Measurements from ENCODE around the gene PAWR. TPM values are rescaled to one million over a fixed set of nuclear protein-coding genes. Genes with fewer than 3 reads are reported as not detected.

PAWR gene
- total RNA-seq, 2 donors from 2014 or later = 46.4 to 58.7 TPM

GRCh38 chr12:79662046-79662811, 28.5 kb downstream of the PAWR start:
- Histone ChIP-seq H3K27ac (no peak overlapping the region), H3K4me3 (no peak overlapping the region), H3K27me3 (replicated peaks; ENCODE audit: insufficient read depth) (no peaks in the 10 kb centered on the region), H3K36me3 (no peaks in the 10 kb centered on the region), H3K4me1 (replicated peaks) (no peaks in the 10 kb centered on the region), H3K9me3 (no peaks in the 10 kb centered on the region)
- TF ChIP-seq POLR2AphosphoS5 (IDR thresholded peaks at IDR 0.05) (no peak), POLR2A (IDR thresholded peaks at IDR 0.05) (no peak)
- TF ChIP-seq, protein P1, sequence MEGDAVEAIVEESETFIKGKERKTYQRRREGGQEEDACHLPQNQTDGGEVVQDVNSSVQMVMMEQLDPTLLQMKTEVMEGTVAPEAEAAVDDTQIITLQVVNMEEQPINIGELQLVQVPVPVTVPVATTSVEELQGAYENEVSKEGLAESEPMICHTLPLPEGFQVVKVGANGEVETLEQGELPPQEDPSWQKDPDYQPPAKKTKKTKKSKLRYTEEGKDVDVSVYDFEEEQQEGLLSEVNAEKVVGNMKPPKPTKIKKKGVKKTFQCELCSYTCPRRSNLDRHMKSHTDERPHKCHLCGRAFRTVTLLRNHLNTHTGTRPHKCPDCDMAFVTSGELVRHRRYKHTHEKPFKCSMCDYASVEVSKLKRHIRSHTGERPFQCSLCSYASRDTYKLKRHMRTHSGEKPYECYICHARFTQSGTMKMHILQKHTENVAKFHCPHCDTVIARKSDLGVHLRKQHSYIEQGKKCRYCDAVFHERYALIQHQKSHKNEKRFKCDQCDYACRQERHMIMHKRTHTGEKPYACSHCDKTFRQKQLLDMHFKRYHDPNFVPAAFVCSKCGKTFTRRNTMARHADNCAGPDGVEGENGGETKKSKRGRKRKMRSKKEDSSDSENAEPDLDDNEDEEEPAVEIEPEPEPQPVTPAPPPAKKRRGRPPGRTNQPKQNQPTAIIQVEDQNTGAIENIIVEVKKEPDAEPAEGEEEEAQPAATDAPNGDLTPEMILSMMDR (IDR thresholded peaks at IDR 0.05) = no peak
- intact Hi-C loops (cut with DNase I) = no loop called here
- no peak for DNase-seq (ENCODE audit: low spot score)
- 96% methylated on average over 1 of the region's 1 CpG for WGBS

DNA sequence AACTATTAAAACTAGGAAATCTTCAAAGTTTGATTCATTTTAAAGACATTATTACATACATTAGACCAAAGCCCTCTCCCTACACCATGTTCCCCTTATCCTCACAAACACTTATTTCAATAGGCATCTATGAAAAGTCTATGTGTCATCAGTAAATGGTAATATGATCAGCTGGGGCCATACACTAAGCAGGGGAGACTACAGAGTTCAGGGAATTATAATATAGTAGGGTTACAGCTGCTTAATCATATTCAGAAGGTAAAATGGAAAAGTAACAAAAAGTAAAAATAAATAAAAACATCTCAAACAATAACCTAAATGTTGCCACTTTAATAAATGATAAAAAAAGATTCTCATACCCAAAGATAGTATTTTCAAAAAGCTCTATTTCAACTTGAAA, 29.1 kb downstream of the PAWR start:
- intact Hi-C loops (cut with DNase I) = no loop called here
- TF ChIP-seq POLR2A (IDR thresholded peaks at IDR 0.05) = no peak
- TF ChIP-seq POLR2AphosphoS5 (IDR thresholded peaks at IDR 0.05) = no peak
- TF ChIP-seq, protein P1 (IDR thresholded peaks at IDR 0.05) = no peak
- Histone ChIP-seq H3K4me1 (replicated peaks) (no peaks in the 10 kb centered on the region), H3K36me3 (no peaks in the 10 kb centered on the region), H3K27me3 (replicated peaks; ENCODE audit: insufficient read depth) (no peaks in the 10 kb centered on the region), H3K9me3 (no peaks in the 10 kb centered on the region), H3K27ac (no peak overlapping the region), H3K4me3 (no peak overlapping the region)
- no peak for DNase-seq (ENCODE audit: low spot score)

- Histone ChIP-seq H3K36me3 (no peaks in the 10 kb centered on the region), H3K4me1 (replicated peaks) (no peaks in the 10 kb centered on the region), H3K27me3 (replicated peaks; ENCODE audit: insufficient read depth) (no peaks in the 10 kb centered on the region), H3K4me3 (no peak overlapping the region), H3K9me3 (no peaks in the 10 kb centered on the region), H3K27ac (no peak overlapping the region)
- intact Hi-C loops (cut with DNase I) = no loop called here
- no peak for DNase-seq (ENCODE audit: low spot score)
- 11% methylated on average over 1 of the region's 1 CpG for WGBS
- TF ChIP-seq POLR2A (IDR thresholded peaks at IDR 0.05) (no peak), POLR2AphosphoS5 (IDR thresholded peaks at IDR 0.05) (no peak)
- TF ChIP-seq, protein P1 (IDR thresholded peaks at IDR 0.05) = no peak
These were observed 30.8 kb downstream of the PAWR start for GRCh38 chr12:79659961-79660431.

GRCh38 chr12:79658221-79658620, 32.5 kb downstream of the PAWR start:
- Histone ChIP-seq H3K4me3 (no peak overlapping the region), H3K4me1 (replicated peaks) (no peaks in the 10 kb centered on the region), H3K36me3 (no peaks in the 10 kb centered on the region), H3K9me3 (no peaks in the 10 kb centered on the region), H3K27me3 (replicated peaks; ENCODE audit: insufficient read depth) (no peaks in the 10 kb centered on the region), H3K27ac (no peak overlapping the region)
- intact Hi-C loops (cut with DNase I) = no loop called here
- no peak for DNase-seq (ENCODE audit: low spot score)
- 40% methylated on average over 1 of the region's 1 CpG for WGBS
- TF ChIP-seq, protein P1 (IDR thresholded peaks at IDR 0.05) = no peak
- TF ChIP-seq POLR2AphosphoS5 (IDR thresholded peaks at IDR 0.05) (no peak), POLR2A (IDR thresholded peaks at IDR 0.05) (no peak)

- Histone ChIP-seq H3K27ac (no peak overlapping the region), H3K4me3 (no peak overlapping the region), H3K27me3 (replicated peaks; ENCODE audit: insufficient read depth) (no peaks in the 10 kb centered on the region), H3K4me1 (replicated peaks) (no peaks in the 10 kb centered on the region), H3K9me3 (no peaks in the 10 kb centered on the region), H3K36me3 (no peaks in the 10 kb centered on the region)
- 97% methylated on average over 7 of the region's 7 CpGs for WGBS
- intact Hi-C loops (cut with DNase I) = no loop called here
- DNase-seq (ENCODE audit: low spot score) = no peak
- TF ChIP-seq, protein P1 (IDR thresholded peaks at IDR 0.05) = no peak
- TF ChIP-seq POLR2AphosphoS5 (IDR thresholded peaks at IDR 0.05) (no peak), POLR2A (IDR thresholded peaks at IDR 0.05) (no peak)
These were observed 33.6 kb downstream of the PAWR start for GRCh38 chr12:79657136-79657535.
